K562 (cell line): ENCODE measurements around the gene RNF121. TPM values are rescaled to one million over a fixed set of nuclear protein-coding genes. Genes with fewer than 3 reads are reported as not detected.

Source experiments
- ATF1 ChIP-seq, 2 experiments: fragments of 450-650 bp in 1 of 2; IDR thresholded peaks; 2 replicates each; pipeline ENCODE4 v1.6.1; 2016; ENCODE audit warnings: missing compliant biosample characterization in 1 of 2, missing genetic modification characterization in 1 of 2
- E2F1 ChIP-seq: sonication (generic); formaldehyde crosslinking; IDR thresholded peaks from 2 replicates; pipeline ENCODE4 v1.8.1; 2023; ENCODE audit warnings: mild to moderate bottlenecking, missing genetic modification reagents, moderate library complexity
- MAFG ChIP-seq: fragments of 450-650 bp; conservative IDR thresholded peaks from 2 replicates; pipeline ENCODE4 v1.6.1; 2016; ENCODE audit warnings: missing genetic modification characterization, missing compliant biosample characterization
- RB1 ChIP-seq: fragments of 450-650 bp; IDR thresholded peaks from 2 replicates; pipeline ENCODE4 v1.6.1; 2017; ENCODE audit warnings: low read depth, mild to moderate bottlenecking
- RBFOX2 ChIP-seq: fragments of 200-400 bp; formaldehyde crosslinking; IDR thresholded peaks from 2 replicates; pipeline ENCODE4 v1.6.1; 2017; ENCODE audit warnings: low read depth, mild to moderate bottlenecking, low read length, moderate library complexity
- RNF2 ChIP-seq: sonication (generic); IDR thresholded peaks from 2 replicates; pipeline ENCODE4 v1.6.1; 2016
- SRSF3 ChIP-seq: fragments of 200-400 bp; formaldehyde crosslinking; IDR thresholded peaks from 2 replicates; pipeline ENCODE4 v1.6.1; 2016; ENCODE audit warnings: mild to moderate bottlenecking, low read length, moderate library complexity; ENCODE audit not compliant: insufficient read depth
- STAT5B ChIP-seq: fragments of 250-450 bp; sonication (Bioruptor Pico); IDR thresholded peaks from 2 replicates; pipeline ENCODE4 v1.8.0; 2021; ENCODE audit warnings: mild to moderate bottlenecking, inconsistent platforms
- TCF3 ChIP-seq: sonication (generic); formaldehyde crosslinking; IDR thresholded peaks from 2 replicates; pipeline ENCODE4 v1.4.0; 2020; ENCODE audit warnings: mild to moderate bottlenecking, missing genetic modification reagents
- ZFP36 ChIP-seq: fragments of 150-350 bp; IDR thresholded peaks from 2 replicates; pipeline ENCODE4 v1.6.1; 2018; ENCODE audit warnings: low read length, low read depth; ENCODE audit not compliant: partially characterized antibody
- ZNF3 ChIP-seq: fragments of 250-450 bp; sonication (Bioruptor Pico); IDR thresholded peaks from 2 replicates; pipeline ENCODE4 v1.5.0; 2021; ENCODE audit warnings: mild to moderate bottlenecking, moderate library complexity
- ZNF445 ChIP-seq: fragments of 250-450 bp; sonication (Bioruptor Pico); IDR thresholded peaks from 2 replicates; pipeline ENCODE4 v1.4.0; 2020; ENCODE audit warnings: low read depth, mild to moderate bottlenecking, moderate library complexity
- ZNF512 ChIP-seq: IDR thresholded peaks from 2 replicates; pipeline ENCODE4 v1.6.1; 2016; ENCODE audit warnings: missing genetic modification characterization, missing compliant biosample characterization
- polyA plus RNA-seq, 8 experiments: library from polyadenylated mRNA; depleted of rRNA in 4 of 8; stranded (reverse) in 5 of 8; unstranded in 3 of 8; fragments of >200 nt; fragmentation: Nextera tagmentation in 2 of 8; fragmentation: Illumina TruSeq in 1 of 8; extraction: Ambion mirVana in 2 of 8; extraction: Trizol in 1 of 8; gene quantifications; 2 replicates each; pipeline versions ENCODE4 v1.2.1 to v1.2.3, GENCODE V29; 2011 to 2014; ENCODE audit warnings: inconsistent platforms in 1 of 8, missing spikeins in 1 of 8
- total RNA-seq, 7 experiments: library from RNA; depleted of rRNA in 6 of 7; stranded (reverse); fragments of >200 nt in 6 of 7; fragmentation: Illumina TruSeq in 2 of 7; extraction: Trizol in 2 of 7; gene quantifications; 2 replicates each; pipeline versions ENCODE4 v1.2.1 to v1.2.3, GENCODE V29; 2011 to 2021; ENCODE audit warnings: low replicate concordance in 1 of 7
- TF ChIP-seq, protein P1 (sequence below): fragments of 450-650 bp; IDR thresholded peaks from 2 replicates; pipeline ENCODE4 v1.6.1; 2018; ENCODE audit warnings: mild to moderate bottlenecking, low read depth; ENCODE audit not compliant: partially characterized antibody
- TF ChIP-seq, protein P2 (sequence below): sonication (generic); formaldehyde crosslinking; IDR thresholded peaks from 2 replicates; pipeline ENCODE4 v1.8.0; 2022; ENCODE audit warnings: missing genetic modification reagents, mild to moderate bottlenecking, borderline replicate concordance
- TF ChIP-seq, protein P3 (sequence below): fragments of 450-650 bp; IDR thresholded peaks from 2 replicates; pipeline ENCODE4 v1.6.1; 2014; ENCODE audit warnings: low read depth, mild to moderate bottlenecking, moderate library complexity, borderline replicate concordance
- TF ChIP-seq, protein P4 (sequence below): fragments of 250-450 bp; sonication (Bioruptor Pico); IDR thresholded peaks from 2 replicates; pipeline ENCODE4 v1.4.0; 2020

RNF121 gene
- total and polyA plus RNA-seq, 9 of the 15 experiments (the other 6 are each of a cell fraction or from before 2014, with no cell fraction given): 8.0 to 63.4 (median 20.5) TPM

GRCh38 chr11:71927820-71928736 is 768 bp upstream of the RNF121 start, which contains the start of gene XNDC1N (continued):
- TF ChIP-seq, protein P1, sequence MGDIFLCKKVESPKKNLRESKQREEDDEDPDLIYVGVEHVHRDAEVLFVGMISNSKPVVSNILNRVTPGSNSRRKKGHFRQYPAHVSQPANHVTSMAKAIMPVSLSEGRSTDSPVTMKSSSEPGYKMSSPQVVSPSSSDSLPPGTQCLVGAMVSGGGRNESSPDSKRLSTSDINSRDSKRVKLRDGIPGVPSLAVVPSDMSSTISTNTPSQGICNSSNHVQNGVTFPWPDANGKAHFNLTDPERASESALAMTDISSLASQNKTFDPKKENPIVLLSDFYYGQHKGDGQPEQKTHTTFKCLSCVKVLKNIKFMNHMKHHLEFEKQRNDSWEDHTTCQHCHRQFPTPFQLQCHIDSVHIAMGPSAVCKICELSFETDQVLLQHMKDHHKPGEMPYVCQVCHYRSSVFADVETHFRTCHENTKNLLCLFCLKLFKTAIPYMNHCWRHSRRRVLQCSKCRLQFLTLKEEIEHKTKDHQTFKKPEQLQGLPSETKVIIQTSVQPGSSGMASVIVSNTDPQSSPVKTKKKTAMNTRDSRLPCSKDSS: no peak
- TF ChIP-seq TCF3 (CRISPR knock-in tag) (no peak), SRSF3 (no peak), ATF1 (CRISPR knock-in tag; IDR thresholded peaks at IDR 0.05) (no peak), ATF1 (tag; IDR thresholded peaks at IDR 0.05) (peak; percentile 90), MAFG (tag) (no peak), ZFP36 (no peak), E2F1 (CRISPR knock-in tag) (peak; percentile 88), ZNF512 (tag) (no peak), RNF2 (no peak), STAT5B (no peak), RB1 (peak; percentile 100), ZNF3 (CRISPR knock-in tag) (no peak), RBFOX2 (peak; percentile 82), ZNF445 (CRISPR knock-in tag) (no peak)
- TF ChIP-seq, protein P2, sequence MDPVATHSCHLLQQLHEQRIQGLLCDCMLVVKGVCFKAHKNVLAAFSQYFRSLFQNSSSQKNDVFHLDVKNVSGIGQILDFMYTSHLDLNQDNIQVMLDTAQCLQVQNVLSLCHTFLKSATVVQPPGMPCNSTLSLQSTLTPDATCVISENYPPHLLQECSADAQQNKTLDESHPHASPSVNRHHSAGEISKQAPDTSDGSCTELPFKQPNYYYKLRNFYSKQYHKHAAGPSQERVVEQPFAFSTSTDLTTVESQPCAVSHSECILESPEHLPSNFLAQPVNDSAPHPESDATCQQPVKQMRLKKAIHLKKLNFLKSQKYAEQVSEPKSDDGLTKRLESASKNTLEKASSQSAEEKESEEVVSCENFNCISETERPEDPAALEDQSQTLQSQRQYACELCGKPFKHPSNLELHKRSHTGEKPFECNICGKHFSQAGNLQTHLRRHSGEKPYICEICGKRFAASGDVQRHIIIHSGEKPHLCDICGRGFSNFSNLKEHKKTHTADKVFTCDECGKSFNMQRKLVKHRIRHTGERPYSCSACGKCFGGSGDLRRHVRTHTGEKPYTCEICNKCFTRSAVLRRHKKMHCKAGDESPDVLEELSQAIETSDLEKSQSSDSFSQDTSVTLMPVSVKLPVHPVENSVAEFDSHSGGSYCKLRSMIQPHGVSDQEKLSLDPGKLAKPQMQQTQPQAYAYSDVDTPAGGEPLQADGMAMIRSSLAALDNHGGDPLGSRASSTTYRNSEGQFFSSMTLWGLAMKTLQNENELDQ: 0 out of 2 replicates have a peak, but pooled peaks have one; percentile 57
- TF ChIP-seq, protein P3, sequence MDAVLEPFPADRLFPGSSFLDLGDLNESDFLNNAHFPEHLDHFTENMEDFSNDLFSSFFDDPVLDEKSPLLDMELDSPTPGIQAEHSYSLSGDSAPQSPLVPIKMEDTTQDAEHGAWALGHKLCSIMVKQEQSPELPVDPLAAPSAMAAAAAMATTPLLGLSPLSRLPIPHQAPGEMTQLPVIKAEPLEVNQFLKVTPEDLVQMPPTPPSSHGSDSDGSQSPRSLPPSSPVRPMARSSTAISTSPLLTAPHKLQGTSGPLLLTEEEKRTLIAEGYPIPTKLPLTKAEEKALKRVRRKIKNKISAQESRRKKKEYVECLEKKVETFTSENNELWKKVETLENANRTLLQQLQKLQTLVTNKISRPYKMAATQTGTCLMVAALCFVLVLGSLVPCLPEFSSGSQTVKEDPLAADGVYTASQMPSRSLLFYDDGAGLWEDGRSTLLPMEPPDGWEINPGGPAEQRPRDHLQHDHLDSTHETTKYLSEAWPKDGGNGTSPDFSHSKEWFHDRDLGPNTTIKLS: peak; percentile 98
- TF ChIP-seq, protein P4, sequence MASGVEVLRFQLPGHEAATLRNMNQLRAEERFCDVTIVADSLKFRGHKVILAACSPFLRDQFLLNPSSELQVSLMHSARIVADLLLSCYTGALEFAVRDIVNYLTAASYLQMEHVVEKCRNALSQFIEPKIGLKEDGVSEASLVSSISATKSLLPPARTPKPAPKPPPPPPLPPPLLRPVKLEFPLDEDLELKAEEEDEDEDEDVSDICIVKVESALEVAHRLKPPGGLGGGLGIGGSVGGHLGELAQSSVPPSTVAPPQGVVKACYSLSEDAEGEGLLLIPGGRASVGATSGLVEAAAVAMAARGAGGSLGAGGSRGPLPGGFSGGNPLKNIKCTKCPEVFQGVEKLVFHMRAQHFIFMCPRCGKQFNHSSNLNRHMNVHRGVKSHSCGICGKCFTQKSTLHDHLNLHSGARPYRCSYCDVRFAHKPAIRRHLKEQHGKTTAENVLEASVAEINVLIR: 0 out of 2 replicates have a peak, but pooled peaks have one; percentile 19
